Spinal cord (tissue), 10 donors: ENCODE data around the gene TMC1. TPM values are rescaled to one million over a fixed set of nuclear protein-coding genes. Genes with fewer than 3 reads are reported as not detected.

ENCODE experiments used
- DNase-seq, 6 donors: peaks; one replicate each; pipeline versions ENCODE4 v3.0.0 to v3.0.0-alpha.2; 2013 to 2015; ENCODE audit warnings: low spot score in 6 of 6, low read depth in 4 of 6
- H3K27ac ChIP-seq: one replicate; pipeline ENCODE4 v1.5.1; 2013; ENCODE audit warnings: low read depth, low read length, control low read depth
- H3K27me3 ChIP-seq: one replicate; pipeline ENCODE4 v1.6.1; 2013; ENCODE audit warnings: low read length; ENCODE audit not compliant: control insufficient read depth, insufficient read depth
- H3K36me3 ChIP-seq: one replicate; pipeline ENCODE4 v1.6.1; 2013; ENCODE audit warnings: low read length; ENCODE audit not compliant: control insufficient read depth, insufficient read depth
- H3K4me1 ChIP-seq: one replicate; pipeline ENCODE4 v1.6.1; 2013; ENCODE audit warnings: low read length; ENCODE audit not compliant: control insufficient read depth, insufficient read depth
- H3K4me3 ChIP-seq: one replicate; pipeline ENCODE4 v1.5.1; 2013; ENCODE audit warnings: low read depth, low read length, control low read depth
- H3K9me3 ChIP-seq: one replicate; pipeline ENCODE4 v1.6.1; 2013; ENCODE audit warnings: low read length; ENCODE audit not compliant: control insufficient read depth, insufficient read depth
- WGBS: methylation state at CpG from one replicate; pipeline ENCODE4 v1.1.5; 2013; ENCODE audit warnings: missing lambda C conversion rate; ENCODE audit not compliant: insufficient coverage; 5-methylcytosine and 5-hydroxymethylcytosine counted together
- polyA plus RNA-seq, 2 donors: library from polyadenylated mRNA; unstranded; fragments of 120-200 nt; gene quantifications; one replicate each; pipeline ENCODE4 v1.2.1, GENCODE V29; 2013; ENCODE audit not compliant: insufficient read length in 2 of 2
- total RNA-seq, 2 donors: library from RNA; depleted of rRNA in 1 of 2; stranded (reverse); fragments of 120-200 nt in 1 of 2; fragments of >200 nt in 1 of 2; gene quantifications; one replicate each; pipeline versions ENCODE4 v1.2.3 to v1.2.4, GENCODE V29; 2013 to 2014
- donor health status: healthy.

Gene TMC1
- total and polyA plus RNA-seq, 4 donors = 0.39 to 2.0 (median 1.1) TPM

DNA sequence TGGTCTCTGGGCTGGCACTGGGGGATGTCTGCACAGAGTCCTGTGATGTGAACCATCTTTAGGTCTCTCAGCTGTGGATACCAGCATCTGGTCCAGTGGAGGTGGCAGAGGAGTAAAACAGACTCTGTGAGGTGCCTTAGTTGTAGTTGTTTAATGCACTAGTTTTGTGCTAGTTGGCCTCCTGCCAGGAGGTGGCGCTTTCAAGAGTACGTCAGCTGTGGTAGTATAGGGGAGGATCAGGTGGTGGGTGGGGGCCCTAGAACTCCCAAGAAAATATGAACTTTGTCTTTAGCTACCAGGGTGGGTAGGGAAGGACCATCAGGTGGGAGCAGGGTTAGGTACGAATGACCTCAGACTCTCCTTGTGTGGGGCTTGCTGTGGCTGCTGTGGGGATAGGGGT lies 197.1 kb downstream of the TMC1 start:
- no peak for DNase-seq
- H3K9me3 ChIP-seq = no peaks in the 10 kb centered on the region
- H3K4me1 ChIP-seq = no peaks in the 10 kb centered on the region
- H3K27me3 ChIP-seq = no peaks in the 10 kb centered on the region
- no peaks in the 10 kb centered on the region for H3K36me3 ChIP-seq
- no peak overlapping the region for H3K27ac ChIP-seq
- H3K4me3 ChIP-seq = no peak overlapping the region
- 88% methylated on average over 3 of the region's 3 CpGs for WGBS

DNA sequence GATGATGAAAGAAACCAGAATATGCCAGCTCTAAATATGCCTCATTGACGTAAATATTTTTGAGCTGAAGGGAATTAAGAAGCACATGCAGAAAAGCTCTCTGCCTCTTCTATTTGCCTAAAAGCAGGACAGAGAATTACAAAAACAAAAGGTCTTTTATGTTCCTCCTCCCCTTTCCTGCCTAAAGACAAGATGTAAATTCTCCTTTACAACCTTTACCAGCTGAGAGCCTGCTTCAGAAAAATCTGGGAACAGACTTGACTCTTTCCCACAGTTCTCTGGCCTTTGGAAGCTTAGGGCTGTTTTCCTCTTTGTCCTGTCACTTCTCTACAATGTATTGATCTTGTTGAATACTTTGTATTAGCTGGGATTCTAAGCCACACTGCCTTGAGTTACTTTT lies 199.7 kb downstream of the TMC1 start:
- no peaks in the 10 kb centered on the region for H3K4me1 ChIP-seq
- WGBS = no CpG with 5 or more reads among the region's 1 CpG
- H3K27me3 ChIP-seq = no peaks in the 10 kb centered on the region
- DNase-seq = peak in 1 of 6 donors; percentile 19
- no peaks in the 10 kb centered on the region for H3K36me3 ChIP-seq
- no peak overlapping the region for H3K4me3 ChIP-seq
- no peaks in the 10 kb centered on the region for H3K9me3 ChIP-seq
- no peak overlapping the region for H3K27ac ChIP-seq

DNA sequence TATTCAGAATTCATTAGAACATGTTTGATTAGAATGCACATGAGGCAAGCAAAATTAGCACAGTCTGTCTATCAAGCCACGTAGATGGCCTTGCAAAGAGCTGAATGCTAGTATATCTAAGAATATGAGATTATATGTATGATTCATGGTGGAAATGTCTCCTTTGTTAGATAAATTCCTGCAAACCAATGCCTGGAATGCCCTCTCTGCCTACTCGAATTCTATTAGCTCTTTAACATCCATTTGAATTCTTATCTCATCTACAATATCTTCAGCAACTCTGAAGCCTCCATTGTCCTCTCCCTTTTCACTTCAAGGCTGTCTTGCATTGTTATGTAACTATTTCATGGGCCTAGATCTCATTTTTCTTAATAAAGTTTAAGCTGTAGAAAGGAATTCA lies 205.5 kb downstream of the TMC1 start:
- no peak overlapping the region for H3K4me3 ChIP-seq
- WGBS = no CpG with 5 or more reads among the region's 2 CpGs
- H3K4me1 ChIP-seq = no peaks in the 10 kb centered on the region
- H3K27ac ChIP-seq = no peak overlapping the region
- H3K9me3 ChIP-seq = no peaks in the 10 kb centered on the region
- H3K36me3 ChIP-seq = no peaks in the 10 kb centered on the region
- no peak for DNase-seq
- H3K27me3 ChIP-seq = no peaks in the 10 kb centered on the region

DNA sequence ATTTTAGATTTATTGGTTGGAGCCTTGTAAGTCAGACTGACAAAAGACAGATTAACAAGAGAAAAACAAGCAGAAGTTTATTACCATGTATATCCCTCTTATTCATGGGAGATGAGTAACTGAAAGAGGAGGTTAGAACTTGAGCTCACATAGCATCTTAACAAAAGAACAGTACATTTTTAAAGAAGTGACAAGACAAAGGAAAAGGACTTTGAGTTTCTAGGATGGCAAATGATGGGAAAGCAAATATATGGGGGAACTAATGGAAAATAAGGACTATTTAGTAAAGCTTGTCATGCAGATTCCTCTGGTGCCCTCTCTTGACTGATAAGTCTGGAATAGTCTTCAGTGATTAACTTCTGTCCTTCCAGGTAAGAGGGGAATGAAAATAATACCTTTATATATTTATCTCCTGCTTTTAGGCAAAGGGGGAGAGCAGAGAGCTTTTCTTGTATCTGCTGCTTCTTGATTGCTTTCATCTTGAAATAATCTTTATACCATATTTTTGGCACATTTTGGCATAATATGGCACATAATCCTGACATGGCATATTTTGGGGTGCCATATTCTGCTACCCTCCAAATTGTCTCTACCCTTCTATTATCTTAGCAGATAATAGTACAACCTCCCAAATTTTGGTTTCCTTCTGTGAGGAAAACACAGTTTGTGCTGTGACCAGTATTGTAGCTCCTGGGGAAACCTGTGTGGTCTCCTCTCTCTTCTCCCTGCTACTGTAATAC lies 206.8 kb downstream of the TMC1 start:
- Histone ChIP-seq H3K4me1 (no peaks in the 10 kb centered on the region), H3K27ac (no peak overlapping the region), H3K27me3 (no peaks in the 10 kb centered on the region), H3K4me3 (no peak overlapping the region), H3K36me3 (no peaks in the 10 kb centered on the region), H3K9me3 (no peaks in the 10 kb centered on the region)
- DNase-seq = no peak

DNA sequence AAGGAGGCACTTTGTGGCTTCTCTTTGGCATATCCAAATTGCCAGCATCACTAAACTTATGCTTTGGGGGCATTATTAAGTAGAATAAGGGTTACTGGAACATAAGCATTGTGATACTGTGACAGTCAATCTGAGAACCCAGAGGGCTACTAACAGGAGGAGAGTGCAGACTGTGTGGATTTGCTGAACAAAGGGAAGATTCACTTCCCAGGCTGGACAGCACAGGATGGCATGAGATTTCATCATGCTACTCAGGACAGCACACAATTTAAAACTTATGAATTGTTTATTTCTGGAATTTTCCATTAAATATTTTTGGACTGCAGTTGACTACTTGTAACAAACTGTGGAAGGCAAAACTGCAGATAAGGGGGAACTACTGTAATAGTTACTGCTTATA lies 212.5 kb downstream of the TMC1 start:
- no peaks in the 10 kb centered on the region for H3K4me1 ChIP-seq
- no peaks in the 10 kb centered on the region for H3K9me3 ChIP-seq
- no peaks in the 10 kb centered on the region for H3K36me3 ChIP-seq
- no peak overlapping the region for H3K4me3 ChIP-seq
- no peak for DNase-seq
- H3K27me3 ChIP-seq = no peaks in the 10 kb centered on the region
- H3K27ac ChIP-seq = no peak overlapping the region

DNA sequence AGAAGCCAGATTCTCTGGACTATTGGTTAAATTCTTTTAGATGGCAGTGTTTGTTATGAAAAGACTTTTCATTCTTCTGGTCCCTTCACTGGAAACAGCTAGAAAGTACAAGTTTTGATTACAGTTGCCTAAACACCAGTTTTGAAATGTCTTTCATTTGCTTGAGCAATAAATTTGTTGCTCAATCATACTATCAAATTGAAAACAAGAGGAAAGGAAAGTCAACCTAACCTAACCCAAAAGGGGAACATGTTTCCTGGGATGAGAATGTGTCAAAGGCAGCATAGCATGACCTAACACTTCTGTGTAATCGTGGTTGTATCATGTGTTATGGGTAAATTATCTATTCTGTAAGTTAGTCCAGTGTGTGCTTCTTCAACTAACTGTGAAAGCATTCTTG lies 213.2 kb downstream of the TMC1 start:
- Histone ChIP-seq H3K9me3 (no peaks in the 10 kb centered on the region), H3K4me1 (no peaks in the 10 kb centered on the region), H3K4me3 (no peak overlapping the region), H3K27ac (no peak overlapping the region), H3K36me3 (no peaks in the 10 kb centered on the region), H3K27me3 (no peaks in the 10 kb centered on the region)
- no CpG with 5 or more reads among the region's 1 CpG for WGBS
- no peak for DNase-seq

DNA sequence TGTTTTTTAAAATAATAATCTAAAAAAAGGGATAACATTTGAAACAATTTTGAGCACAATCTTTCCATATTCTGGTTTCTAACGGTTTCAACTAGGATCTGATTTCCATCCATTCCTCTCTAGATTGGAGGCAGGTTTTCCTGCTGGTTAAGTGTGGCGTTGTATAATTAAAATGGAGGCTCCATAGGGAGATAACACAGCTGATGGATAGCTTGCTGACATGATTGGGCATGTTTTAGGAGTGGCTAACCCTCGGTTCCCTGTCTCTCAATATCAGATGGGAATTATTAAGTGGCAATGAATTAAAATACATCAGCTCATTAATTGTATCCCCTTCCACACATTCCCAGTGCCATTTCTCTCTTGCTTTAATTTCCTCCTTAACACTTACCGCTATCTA lies 222.4 kb downstream of the TMC1 start:
- H3K9me3 ChIP-seq = no peaks in the 10 kb centered on the region
- H3K27ac ChIP-seq = no peak overlapping the region
- H3K4me3 ChIP-seq = no peak overlapping the region
- peak in 1 of 6 donors; percentile 88 for DNase-seq
- no peaks in the 10 kb centered on the region for H3K27me3 ChIP-seq
- H3K36me3 ChIP-seq = no peaks in the 10 kb centered on the region
- H3K4me1 ChIP-seq = no peaks in the 10 kb centered on the region
- no CpG with 5 or more reads among the region's 4 CpGs for WGBS

DNA sequence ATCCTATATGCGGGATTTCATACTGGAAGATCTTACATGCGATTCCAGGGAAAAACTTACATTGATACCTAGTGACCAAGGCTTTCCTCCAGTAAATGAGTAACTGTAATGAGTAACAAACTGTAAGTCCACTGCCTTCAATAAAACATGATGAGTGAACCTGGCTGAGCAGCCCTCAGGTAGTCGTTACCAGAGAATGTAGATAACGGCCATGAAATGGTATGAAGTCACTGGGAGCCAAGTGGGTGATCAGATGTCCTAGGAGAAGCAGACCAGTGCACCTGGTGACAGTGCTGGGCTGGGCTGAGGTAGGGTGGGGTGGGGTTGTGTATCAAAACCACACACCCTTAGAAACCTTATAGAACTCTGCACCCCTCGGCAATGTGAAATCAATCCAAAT lies 227.9 kb downstream of the TMC1 start:
- Histone ChIP-seq H3K4me3 (no peak overlapping the region), H3K36me3 (no peaks in the 10 kb centered on the region), H3K4me1 (no peaks in the 10 kb centered on the region), H3K9me3 (no peaks in the 10 kb centered on the region), H3K27ac (no peak overlapping the region), H3K27me3 (no peaks in the 10 kb centered on the region)
- WGBS = no CpG with 5 or more reads among the region's 5 CpGs
- DNase-seq = no peak

DNA sequence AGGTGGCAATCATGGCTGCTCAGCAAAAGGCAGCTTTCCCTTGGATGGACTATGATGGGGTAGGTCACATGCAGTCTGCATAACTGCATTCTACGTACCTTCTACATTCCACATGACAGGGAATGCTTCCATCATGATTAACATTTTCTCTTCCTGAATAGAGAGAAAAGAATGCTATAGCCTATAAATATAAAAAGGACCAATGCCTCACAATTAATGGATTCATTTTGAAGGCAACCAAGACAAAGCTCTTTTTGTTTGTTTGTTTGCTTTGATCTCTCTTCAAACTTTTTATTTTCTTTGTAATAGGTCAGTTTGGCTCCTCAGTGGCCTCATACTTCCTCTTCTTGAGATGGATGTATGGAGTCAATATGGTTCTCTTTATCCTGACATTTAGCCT lies 230.1 kb downstream of the TMC1 start:
- H3K4me3 ChIP-seq = no peak overlapping the region
- WGBS = no CpG with 5 or more reads among the region's 1 CpG
- no peak for DNase-seq

DNA sequence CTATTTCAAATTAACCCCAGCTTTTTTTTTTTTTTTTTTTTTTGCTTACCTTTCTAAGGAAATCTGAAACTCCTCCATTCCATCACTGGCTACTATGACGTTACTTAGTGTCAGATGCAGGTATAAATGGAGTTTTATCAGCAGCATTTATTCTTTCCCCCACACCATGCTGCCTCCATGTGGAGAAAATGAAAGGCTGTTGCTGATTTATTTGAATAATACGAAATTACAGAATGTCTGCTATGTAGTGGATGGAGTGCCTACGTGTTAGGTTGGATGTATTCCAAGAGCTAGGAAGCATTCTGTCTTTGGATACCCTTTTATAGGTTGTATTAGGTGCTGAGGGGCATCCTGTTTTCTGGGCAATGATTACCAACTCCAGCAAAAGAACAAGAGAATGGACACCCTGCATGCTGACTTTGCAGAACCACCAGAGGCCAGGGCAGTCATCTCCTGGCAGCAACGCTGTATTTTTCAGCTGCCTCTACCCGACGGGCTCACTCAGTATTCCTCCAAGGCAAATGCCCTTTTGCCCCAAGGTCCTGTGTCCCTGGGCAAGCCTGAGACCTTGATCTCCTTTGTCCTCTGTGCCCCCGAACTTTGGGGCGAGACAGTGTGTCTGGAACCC lies 232.0 kb downstream of the TMC1 start:
- no peak overlapping the region for H3K27ac ChIP-seq
- H3K4me1 ChIP-seq = no peaks in the 10 kb centered on the region
- 88% methylated on average over 5 of the region's 8 CpGs for WGBS
- DNase-seq = peak in 2 of 6 donors; percentile 65 to 78
- H3K36me3 ChIP-seq = no peaks in the 10 kb centered on the region
- H3K4me3 ChIP-seq = no peak overlapping the region
- H3K9me3 ChIP-seq = no peaks in the 10 kb centered on the region
- H3K27me3 ChIP-seq = no peaks in the 10 kb centered on the region

More for the DNA sequence above, 230.1 kb downstream of the TMC1 start:
- no peak overlapping the region for H3K27ac ChIP-seq
- H3K27me3 ChIP-seq = no peaks in the 10 kb centered on the region
- no peaks in the 10 kb centered on the region for H3K36me3 ChIP-seq
- H3K4me1 ChIP-seq = no peaks in the 10 kb centered on the region
- no peaks in the 10 kb centered on the region for H3K9me3 ChIP-seq
